Smooth muscle cell (in vitro differentiated cells): ENCODE results near the gene ATP4A. TPM values are rescaled to one million over a fixed set of nuclear protein-coding genes. Genes with fewer than 3 reads are reported as not detected.

ENCODE experiments used
- DNase-seq: peaks from one replicate; lab custom pipeline; 2025; ENCODE audit not compliant: unreplicated experiment; lab: John Stamatoyannopoulos, UW
- H2AFZ ChIP-seq: fragments of 200-600 bp; sonication (generic); 2 replicates; pipeline ENCODE4 v1.6.0; 2016; ENCODE audit warnings: antibody characterized with exemption, low read depth, mild to moderate bottlenecking
- H3F3A ChIP-seq: fragments of 200-600 bp; sonication (generic); 2 replicates; pipeline ENCODE4 v1.6.0; 2017; ENCODE audit warnings: antibody characterized with exemption, low read depth
- H3K27ac ChIP-seq: fragments of 200-600 bp; sonication (generic); 2 replicates; pipeline ENCODE4 v1.5.1; 2016; ENCODE audit warnings: low read depth, mild to moderate bottlenecking
- H3K27me3 ChIP-seq: fragments of 200-600 bp; sonication (generic); 2 replicates; pipeline ENCODE4 v1.6.1; 2016; ENCODE audit warnings: low read depth, mild to moderate bottlenecking
- H3K36me3 ChIP-seq: fragments of 200-600 bp; sonication (generic); 2 replicates; pipeline ENCODE4 v1.5.1; 2016; ENCODE audit warnings: low read depth
- H3K4me1 ChIP-seq: fragments of 200-600 bp; sonication (generic); 2 replicates; pipeline ENCODE4 v1.5.1; 2016; ENCODE audit warnings: low read depth
- H3K4me2 ChIP-seq: fragments of 200-600 bp; sonication (generic); 2 replicates; pipeline ENCODE4 v1.6.0; 2016; ENCODE audit warnings: mild to moderate bottlenecking
- H3K4me3 ChIP-seq: fragments of 200-600 bp; sonication (generic); 2 replicates; pipeline ENCODE4 v1.5.1; 2016; ENCODE audit warnings: mild to moderate bottlenecking
- H3K79me2 ChIP-seq: fragments of 200-600 bp; sonication (generic); 2 replicates; pipeline ENCODE4 v1.6.0; 2016; ENCODE audit warnings: low read depth, mild to moderate bottlenecking
- H3K9ac ChIP-seq: fragments of 200-600 bp; sonication (generic); 2 replicates; pipeline ENCODE4 v1.6.0; 2016; ENCODE audit warnings: low read depth
- H3K9me3 ChIP-seq: fragments of 200-600 bp; sonication (generic); replicated peaks from 2 replicates; pipeline ENCODE4 v1.5.1; 2016; ENCODE audit warnings: low read depth
- H4K20me1 ChIP-seq: fragments of 200-600 bp; sonication (generic); 2 replicates; pipeline ENCODE4 v1.6.0; 2016; ENCODE audit warnings: low read depth
- CTCF ChIP-seq: fragments of 200-600 bp; sonication (generic); IDR thresholded peaks from 2 replicates; pipeline ENCODE4 v1.5.1; 2017; ENCODE audit warnings: borderline replicate concordance, mild to moderate bottlenecking, antibody characterized with exemption; ENCODE audit not compliant: insufficient read depth, poor library complexity, severe bottlenecking
- WGBS: methylation state at CpG from one replicate; pipeline ENCODE4 v1.1.7; 2016; ENCODE audit warnings: low lambda C conversion rate; 5-methylcytosine and 5-hydroxymethylcytosine counted together
- polyA plus RNA-seq: library from polyadenylated mRNA; unstranded; fragments of >200 nt; fragmentation: Nextera tagmentation; extraction: Ambion mirVana; gene quantifications from 2 replicates; pipeline ENCODE4 v1.2.1, GENCODE V29; 2016
- total RNA-seq: library from RNA; depleted of rRNA; stranded (reverse); fragments of >200 nt; gene quantifications from 2 replicates; pipeline ENCODE4 v1.2.3, GENCODE V29; 2014

ATP4A gene
- not detected in 2 replicates for total RNA-seq
- not detected in 2 replicates for polyA plus RNA-seq

- Histone ChIP-seq H3K27ac (no peak within 1 kb of the TSS), H3F3A (no peaks in the 10 kb centered on the region), H3K36me3 (no peaks in the 10 kb centered on the region), H3K9me3 (no peaks in the 10 kb centered on the region), H3K9ac (no peak within 1 kb of the TSS), H2AFZ (no peak within 1 kb of the TSS), H4K20me1 (no peaks in the 10 kb centered on the region), H3K27me3 (peaks cover 38% of the 10 kb centered on the region), H3K4me3 (no peak within 1 kb of the TSS), H3K79me2 (no peaks in the 10 kb centered on the region), H3K4me2 (no peak within 1 kb of the TSS), H3K4me1 (no peaks in the 10 kb centered on the region)
- no peak for DNase-seq
- TF ChIP-seq CTCF: no peak
- 79% methylated on average over 9 of the region's 15 CpGs for WGBS
Measured at GRCh38 chr19:35563207-35563829, at the start of gene ATP4A. TSS of gene ATP4A (minus strand) at chr19:35563658. CDS start at chr19:35563629, 29 bp downstream.

- H3K27me3 ChIP-seq: no peaks in the 10 kb centered on the region
- H2AFZ ChIP-seq: peak within 1 kb of the TSS; percentile 90
- H3K4me3 ChIP-seq: peak within 1 kb of the TSS; percentile 64
- no peaks in the 10 kb centered on the region for H3F3A ChIP-seq
- DNase-seq: peak; percentile 84
- no peaks in the 10 kb centered on the region for H4K20me1 ChIP-seq
- H3K9me3 ChIP-seq: no peaks in the 10 kb centered on the region
- H3K4me1 ChIP-seq: peaks cover 4% of the 10 kb centered on the region
- no peaks in the 10 kb centered on the region for H3K79me2 ChIP-seq
- TF ChIP-seq CTCF: no peak
- H3K4me2 ChIP-seq: peak within 1 kb of the TSS; percentile 94
- peak within 1 kb of the TSS; percentile 77 for H3K9ac ChIP-seq
- no peak within 1 kb of the TSS for H3K27ac ChIP-seq
- WGBS: under 1% methylated on average over 46 of the region's 47 CpGs
- no peaks in the 10 kb centered on the region for H3K36me3 ChIP-seq
Measured at GRCh38 chr19:35612559-35613321, 49.3 kb upstream of the ATP4A start, which contains the start of gene HAUS5. TSS of gene HAUS5 (plus strand) at chr19:35612735. CDS start at chr19:35612795, 60 bp downstream.

- Histone ChIP-seq H3K27me3 (no peaks in the 10 kb centered on the region), H3K4me1 (peaks cover 4% of the 10 kb centered on the region), H3K9ac (no peak overlapping the region), H2AFZ (peak overlapping the region; percentile 90), H3F3A (no peaks in the 10 kb centered on the region), H3K36me3 (no peaks in the 10 kb centered on the region), H3K79me2 (no peaks in the 10 kb centered on the region), H3K4me3 (peak overlapping the region; percentile 64), H4K20me1 (no peaks in the 10 kb centered on the region), H3K27ac (no peak overlapping the region), H3K9me3 (no peaks in the 10 kb centered on the region), H3K4me2 (peak overlapping the region; percentile 94)
- no peak for TF ChIP-seq CTCF
- no peak for DNase-seq
- WGBS: 52% methylated on average over 9 of the region's 9 CpGs
Measured at GRCh38 chr19:35612224-35612558, 48.7 kb upstream of the ATP4A start.
